ENCODE measurements around the gene PCMT1.

DNA sequence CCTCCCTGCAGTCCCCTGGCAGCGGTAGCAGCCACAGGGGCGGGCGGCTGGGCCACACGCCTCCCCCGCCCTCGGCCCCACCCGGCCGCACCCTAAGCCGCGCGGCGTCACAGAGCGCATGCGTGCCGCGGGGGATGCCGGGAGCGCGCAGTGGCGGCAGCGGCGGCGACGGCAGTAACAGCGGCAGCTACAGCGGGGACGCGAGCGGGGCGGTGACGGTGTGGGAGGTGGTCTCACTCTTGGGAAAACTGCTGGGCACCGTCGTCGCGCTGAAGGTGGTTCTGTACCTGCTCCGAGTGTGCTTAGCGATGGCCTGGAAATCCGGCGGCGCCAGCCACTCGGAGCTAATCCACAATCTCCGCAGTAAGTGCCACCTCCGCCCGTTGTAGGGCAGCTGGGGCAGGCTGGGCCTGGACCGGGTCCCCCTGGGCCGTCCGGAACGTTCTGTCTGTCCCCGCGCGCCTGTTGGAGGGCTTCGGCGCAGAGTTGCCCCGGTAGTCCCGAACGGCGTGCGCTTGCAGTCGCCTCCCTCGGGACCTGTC is at the start of gene PCMT1:
- TF ChIP-seq TAF1 (IDR thresholded peaks at IDR 0.05; ENCODE audit: borderline replicate concordance, low read depth, low read length) (no peak), POLR2A (IDR thresholded peaks at IDR 0.05; ENCODE audit: low read depth, low read length) (peak; percentile 79), POLR2AphosphoS5 (IDR thresholded peaks at IDR 0.05; ENCODE audit: low read depth, low read length) (peak; percentile 63; the same call in 1 of the 2 replicates)

Data from GM12892 (cell line).